PC-3 (cell line): Measurements from ENCODE around the gene UAP1L1. TPM values are rescaled to one million over a fixed set of nuclear protein-coding genes. Genes with fewer than 3 reads are reported as not detected.

ENCODE experiments used
- ATAC-seq: fragments of 200-7000 bp; cut with Tn5 transposase; 2 replicates; pipeline ENCODE4 v1.9.1; 2020; ENCODE audit warnings: mild to moderate bottlenecking, moderate library complexity
- BruUV-seq: library from RNA; stranded (reverse); fragments of 400-500 nt; replicated peaks from 2 replicates; lab custom pipeline; 2021; lab: Mats Ljungman, UMichigan
- CTCF ChIA-PET: fragments of 300-600 bp; sonication (Branson Sonifier 250); formaldehyde crosslinking; loops from one replicate; lab custom pipeline; 2022; ENCODE audit warnings: antibody characterized with exemption; lab: Charles Lee
- POLR2A ChIA-PET: fragments of 300-600 bp; sonication (Branson Sonifier 250); formaldehyde crosslinking; loops from one replicate; lab custom pipeline; 2022; ENCODE audit warnings: antibody characterized with exemption; ENCODE audit not compliant: unreplicated experiment; lab: Charles Lee
- DNase-seq: peaks from one replicate; pipeline ENCODE4 v3.0.0-alpha.2; 2015
- H2AFZ ChIP-seq: fragments of 300-600 bp; sonication (generic); 2 replicates; pipeline ENCODE4 v1.6.0; 2016; ENCODE audit warnings: antibody characterized with exemption, low read length
- H3F3A ChIP-seq: fragments of 300-600 bp; sonication (generic); one replicate; pipeline ENCODE4 v1.6.0; 2017; ENCODE audit warnings: antibody characterized with exemption, low read length, control low read depth, mild to moderate bottlenecking; ENCODE audit not compliant: unreplicated experiment
- H3K27ac ChIP-seq: fragments of 300-600 bp; sonication (generic); 2 replicates; pipeline ENCODE4 v1.5.1; 2016; ENCODE audit warnings: mild to moderate bottlenecking, low read length
- H3K27me3 ChIP-seq: fragments of 300-600 bp; sonication (generic); 2 replicates; pipeline ENCODE4 v1.6.1; 2016; ENCODE audit warnings: low read length, mixed read lengths
- H3K36me3 ChIP-seq: fragments of 300-600 bp; sonication (generic); 2 replicates; pipeline ENCODE4 v1.6.1; 2016; ENCODE audit warnings: low read depth, mixed run types, low read length, mixed read lengths
- H3K4me1 ChIP-seq: fragments of 300-600 bp; sonication (generic); 2 replicates; pipeline ENCODE4 v1.5.1; 2016; ENCODE audit warnings: low read length; ENCODE audit not compliant: insufficient read depth
- H3K4me2 ChIP-seq: fragments of 300-600 bp; sonication (generic); 2 replicates; pipeline ENCODE4 v1.6.0; 2016; ENCODE audit warnings: low read length
- H3K4me3 ChIP-seq: fragments of 300-600 bp; sonication (generic); 2 replicates; pipeline ENCODE4 v1.5.1; 2016; ENCODE audit warnings: mild to moderate bottlenecking, low read length, mixed read lengths
- H3K79me2 ChIP-seq: fragments of 300-600 bp; sonication (generic); 2 replicates; pipeline ENCODE4 v1.6.1; 2017; ENCODE audit warnings: low read length, mixed read lengths
- H3K9ac ChIP-seq: fragments of 300-600 bp; sonication (generic); 2 replicates; pipeline ENCODE4 v1.6.0; 2016; ENCODE audit warnings: mild to moderate bottlenecking, low read length
- H3K9me2 ChIP-seq: fragments of 300-600 bp; sonication (generic); replicated peaks from 2 replicates; pipeline ENCODE4 v1.6.1; 2016; ENCODE audit warnings: mixed run types, low read length, mixed read lengths
- H3K9me3 ChIP-seq: fragments of 300-600 bp; sonication (generic); 2 replicates; pipeline ENCODE4 v1.6.1; 2016; ENCODE audit warnings: low read length, mixed read lengths
- H4K20me1 ChIP-seq: fragments of 300-600 bp; sonication (generic); 2 replicates; pipeline ENCODE4 v1.6.1; 2016; ENCODE audit warnings: low read length, mixed read lengths
- CTCF ChIP-seq: fragments of 300-600 bp; sonication (generic); conservative IDR thresholded peaks from 2 replicates; pipeline ENCODE4 v1.5.1; 2017; ENCODE audit warnings: antibody characterized with exemption, low read depth, mild to moderate bottlenecking, low read length
- EZH2 ChIP-seq: fragments of 300-600 bp; sonication (generic); IDR thresholded peaks from one replicate; pipeline ENCODE4 v1.6.1; 2017; ENCODE audit warnings: antibody characterized with exemption, mild to moderate bottlenecking, low read length; ENCODE audit not compliant: unreplicated experiment
- EZH2phosphoT487 ChIP-seq: fragments of 300-600 bp; sonication (generic); IDR thresholded peaks from 2 replicates; pipeline ENCODE4 v1.6.1; 2018; ENCODE audit warnings: mild to moderate bottlenecking, antibody characterized with exemption, low read length, borderline replicate concordance
- intact Hi-C: fragments of 100-400 bp; cut with micrococcal nuclease; formaldehyde crosslinking; loops from 2 replicates; pipeline ENCODE4 v1.9.0; 2023
- total RNA-seq: library from RNA; depleted of rRNA; stranded (reverse); fragments of >200 nt; gene quantifications from 2 replicates; pipeline ENCODE4 v1.2.3, GENCODE V29; 2014

The UAP1L1 gene
- total RNA-seq, 1 experiment from 2014 or later: 5.0 TPM

- no peaks in the 10 kb centered on the region for H3F3A ChIP-seq
- H3K4me3 ChIP-seq: peak overlapping the region; percentile 68; the same call in 1 of the 2 replicates
- H2AFZ ChIP-seq: no peak overlapping the region
- peaks cover 12% of the 10 kb centered on the region; the same call in 1 of the 2 replicates for H3K79me2 ChIP-seq
- no peaks in the 10 kb centered on the region for H3K36me3 ChIP-seq
- intact Hi-C loops: loop anchor here (5.0 kb wide), 1 partner anchor 127 kb away; no protein-coding TSS in a partner anchor
- no TSS peak for BruUV-seq
- peak overlapping the region; percentile 97 for H3K4me2 ChIP-seq
- H3K27ac ChIP-seq: no peak overlapping the region
- H3K9me2 ChIP-seq: no peaks in the 10 kb centered on the region
- H3K9me3 ChIP-seq: no peaks in the 10 kb centered on the region
- ChIA-PET CTCF (interaction anchor here (0.5 to 1.3 kb wide), 12 partner anchors 15 to 268 kb away, joined by 3 to 12 read pairs (median 4); partner anchors contain the start of genes CLIC3, NPDC1, PAXX and SAPCD2), POLR2A (interaction anchor here (0.5 to 0.6 kb wide), 2 partner anchors 28 to 238 kb away, joined by 3 to 4 read pairs; partner anchors contain the start of gene TMEM141)
- peak; percentile 66 for DNase-seq
- no peaks in the 10 kb centered on the region for H4K20me1 ChIP-seq
- H3K27me3 ChIP-seq: no peaks in the 10 kb centered on the region
- TF ChIP-seq CTCF (peak; percentile 80), EZH2phosphoT487 (no peak)
- no peak overlapping the region for H3K9ac ChIP-seq
- peak; percentile 59 for ATAC-seq
- peaks cover 13% of the 10 kb centered on the region; the same call in 1 of the 2 replicates for H3K4me1 ChIP-seq
These were observed 48.0 kb upstream of the UAP1L1 start for GRCh38 chr9:137029058-137029936.

- H3K27me3 ChIP-seq: no peaks in the 10 kb centered on the region
- H4K20me1 ChIP-seq: no peaks in the 10 kb centered on the region
- TF ChIP-seq EZH2phosphoT487 (no peak), CTCF (no peak), EZH2 (no peak)
- intact Hi-C loops: no loop called here
- no peak overlapping the region for H3K27ac ChIP-seq
- DNase-seq (no peak), ATAC-seq (no peak)
- ChIA-PET POLR2A (interaction anchor here (0.6 kb wide), 1 partner anchor 28 kb away, joined by 3 read pairs; no protein-coding TSS in a partner anchor), CTCF (interaction anchor here (0.5 to 1.3 kb wide), 9 partner anchors 15 to 137 kb away, joined by 3 to 12 read pairs (median 4); partner anchors contain the start of genes CLIC3, PAXX and SAPCD2)
- H3K9ac ChIP-seq: no peak overlapping the region
- BruUV-seq: no TSS peak
- no peaks in the 10 kb centered on the region for H3K9me2 ChIP-seq
- H3K9me3 ChIP-seq: no peaks in the 10 kb centered on the region
- no peak overlapping the region for H2AFZ ChIP-seq
- H3K36me3 ChIP-seq: no peaks in the 10 kb centered on the region
- H3K4me2 ChIP-seq: no peak overlapping the region
- H3K4me1 ChIP-seq: peaks cover 20% of the 10 kb centered on the region
- peaks cover 12% of the 10 kb centered on the region; the same call in 1 of the 2 replicates for H3K79me2 ChIP-seq
- H3K4me3 ChIP-seq: no peak overlapping the region
- H3F3A ChIP-seq: no peaks in the 10 kb centered on the region
These were observed 47.3 kb upstream of the UAP1L1 start for GRCh38 chr9:137030006-137030405.
